ENCODE results near the gene CDIPT. TPM values are rescaled to one million over a fixed set of nuclear protein-coding genes. Genes with fewer than 3 reads are reported as not detected.
"Not testable (repeated sequence)": the region's sequence is repeated elsewhere in the genome, so short reads cannot be mapped to it uniquely, and the experiment has no call there.

CDIPT gene
- 36.9 TPM for total RNA-seq

- peak; percentile 96 for ATAC-seq
Measured at GRCh38 chr16:29862884-29863668, at the start of gene CDIPT. Gene CDIPT, minus strand, starts transcription at chr16:29863226. Its CDS starts 369 bp downstream, at chr16:29862857.

GRCh38 chr16:29912087-29912486, 49.1 kb upstream of the CDIPT start:
- no peak for ATAC-seq

- no peak for ATAC-seq
Measured at GRCh38 chr16:29911676-29912010, 48.6 kb upstream of the CDIPT start.

DNA sequence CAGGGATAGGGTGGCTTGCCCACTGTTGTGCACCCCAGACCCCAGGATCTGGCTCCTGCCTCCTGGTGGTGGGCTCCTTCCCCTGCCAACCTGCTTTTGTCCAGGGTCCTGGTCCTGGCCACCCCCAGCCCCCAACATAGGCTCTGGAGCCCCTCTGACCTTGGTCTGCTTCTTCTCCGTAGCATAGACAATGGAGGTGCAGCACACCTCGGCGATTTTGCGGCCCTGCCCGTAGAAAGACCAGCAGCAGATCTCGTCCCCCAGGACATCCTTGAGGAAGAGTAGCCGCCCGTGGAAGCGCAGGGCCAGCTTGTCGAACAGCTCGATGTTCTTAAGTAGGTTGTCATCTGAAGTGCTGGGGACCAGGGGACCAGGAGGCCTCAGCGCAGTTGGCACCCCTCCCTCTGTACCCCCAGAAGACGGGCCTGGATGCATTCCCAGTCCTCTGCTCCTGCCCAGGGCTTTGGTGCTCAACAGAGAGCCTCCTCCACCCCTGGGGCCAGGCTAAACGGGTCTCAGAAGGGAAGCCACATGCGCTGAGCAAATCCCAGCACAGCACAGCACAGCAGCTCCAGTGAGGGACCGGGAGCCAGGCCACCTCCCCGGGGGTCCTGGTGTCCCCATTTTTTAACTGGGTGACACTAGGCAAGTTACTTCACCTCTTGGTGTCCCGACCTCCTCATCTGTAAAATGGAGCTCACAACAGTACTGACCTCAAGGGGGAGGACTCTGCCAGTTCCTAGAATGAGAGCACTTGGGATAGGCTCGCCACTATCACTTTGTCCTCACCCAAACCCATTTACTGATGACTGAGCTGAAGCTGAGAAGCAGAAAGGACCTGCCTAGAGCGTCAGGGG, 48.0 kb upstream of the CDIPT start:
- peak; percentile 13 for ATAC-seq

- ATAC-seq = not testable (repeated sequence)
Measured at GRCh38 chr16:29909851-29910250, 46.8 kb upstream of the CDIPT start.

GRCh38 chr16:29909391-29909790, 46.4 kb upstream of the CDIPT start:
- no peak for ATAC-seq

DNA sequence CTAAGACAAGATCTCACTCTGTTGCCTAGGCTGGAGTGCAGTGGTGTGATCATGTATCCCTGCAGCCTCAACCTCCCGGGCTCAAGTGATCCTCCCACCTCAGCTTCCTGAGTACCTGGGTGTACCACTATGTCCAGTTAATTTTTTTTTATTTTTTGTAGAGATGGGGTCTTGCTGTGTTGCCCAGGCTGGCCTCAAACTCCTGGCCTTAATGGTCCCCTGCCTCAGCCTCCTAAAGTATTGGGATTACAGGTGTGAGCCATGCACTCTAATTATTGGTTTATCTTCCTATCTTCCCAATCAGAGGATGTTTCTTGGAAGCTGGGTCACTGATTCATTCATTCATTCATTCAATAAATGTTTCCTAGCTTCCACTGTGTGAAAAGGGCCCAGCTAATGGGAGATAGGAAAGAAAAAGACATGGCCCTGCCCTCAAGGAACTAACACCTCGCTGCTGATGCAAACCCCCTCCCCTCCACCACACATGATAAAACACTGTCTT, 45.7 kb upstream of the CDIPT start:
- ATAC-seq = no peak

- ATAC-seq = no peak
Measured at GRCh38 chr16:29907973-29908372, 44.9 kb upstream of the CDIPT start.

- ATAC-seq = no peak
Measured at GRCh38 chr16:29906520-29907244, 43.7 kb upstream of the CDIPT start.

- ATAC-seq = no peak
Measured at GRCh38 chr16:29905668-29906067, 42.6 kb upstream of the CDIPT start.

- no peak for ATAC-seq
Measured at GRCh38 chr16:29904947-29905346, 41.9 kb upstream of the CDIPT start.

DNA sequence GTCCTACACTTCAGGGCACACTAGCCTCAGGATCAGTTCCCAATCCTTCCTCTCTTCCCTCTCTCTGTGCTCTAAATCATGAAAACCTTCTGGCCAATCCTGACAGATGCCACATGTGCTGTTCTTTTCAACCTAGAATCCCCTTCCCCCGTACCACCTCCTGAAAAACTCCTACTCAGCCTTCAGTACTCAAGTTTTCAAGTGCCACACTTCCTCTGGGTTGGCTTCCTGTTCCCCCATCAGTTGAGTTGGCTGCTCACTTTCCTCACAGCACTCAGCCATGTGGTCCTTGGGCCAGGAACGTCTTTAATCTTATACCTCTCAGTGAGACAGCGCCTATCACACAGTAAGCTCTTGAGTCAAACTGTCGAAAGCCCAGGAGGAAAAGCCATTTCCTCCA, 40.6 kb upstream of the CDIPT start:
- no peak for ATAC-seq

DNA sequence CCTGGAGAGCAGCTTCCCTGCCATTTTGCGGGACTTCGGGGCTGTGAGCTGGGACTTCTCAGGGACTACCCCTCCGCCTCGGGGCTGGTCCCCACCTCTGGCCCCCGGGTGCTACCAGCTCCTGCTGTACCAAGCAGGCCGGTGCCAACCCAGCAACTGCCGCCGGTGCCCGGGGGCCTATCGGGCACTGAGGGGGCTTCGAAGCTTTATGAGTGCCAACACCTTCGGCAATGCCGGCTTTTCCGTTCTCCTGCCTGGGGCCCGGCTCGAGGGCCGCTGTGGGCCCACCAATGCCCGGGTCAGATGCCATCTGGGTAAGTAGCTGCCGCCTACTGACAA, 38.5 kb upstream of the CDIPT start:
- ATAC-seq = no peak

GRCh38 chr16:29900888-29901606, 38.0 kb upstream of the CDIPT start:
- ATAC-seq = no peak

DNA sequence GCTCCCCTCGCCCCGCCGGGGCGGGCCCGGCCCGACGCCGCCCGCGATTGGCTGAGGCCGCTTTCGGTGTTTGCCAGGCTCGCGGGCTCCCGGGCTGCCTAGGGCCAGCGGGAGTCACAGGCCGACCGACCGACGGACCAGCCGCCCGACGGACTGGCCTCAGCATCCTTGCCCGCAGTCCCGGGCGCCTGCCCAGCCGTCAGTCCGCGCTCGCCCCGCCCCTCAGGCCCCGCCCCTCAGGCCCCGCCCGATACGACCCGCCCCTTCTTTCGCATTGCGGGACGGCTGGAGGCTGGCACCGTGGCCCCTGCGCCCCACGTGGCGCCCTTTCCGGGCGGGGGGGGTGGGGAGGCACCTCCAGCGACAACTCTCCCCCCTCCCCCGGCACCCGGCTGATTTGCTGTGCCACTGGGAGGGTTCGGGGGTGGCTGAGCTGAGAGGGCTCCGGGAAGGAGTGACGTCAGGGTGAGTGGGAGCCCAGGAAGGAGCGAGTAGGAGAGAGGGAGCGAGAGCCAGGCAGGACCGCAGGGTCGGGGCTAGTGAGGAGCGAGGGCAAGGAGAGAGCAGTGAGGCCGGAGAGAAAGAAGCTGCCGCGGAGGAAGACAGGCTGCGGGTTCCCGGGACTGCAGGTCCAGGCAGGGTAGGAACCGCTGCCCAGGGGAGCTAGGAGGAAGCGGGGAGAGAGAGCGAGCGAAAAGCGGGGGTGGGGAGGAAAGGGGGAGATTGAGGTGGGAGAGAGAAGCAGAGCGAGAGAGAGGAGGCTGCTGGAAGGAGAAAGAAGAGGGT, 37.3 kb upstream of the CDIPT start, which contains the start of gene ASPHD1:
Gene ASPHD1, plus strand, starts transcription at position 387 of the 786 bp plus-strand sequence. CDS start 484 bp downstream, outside the sequence.
- peak; percentile 74 for ATAC-seq

DNA sequence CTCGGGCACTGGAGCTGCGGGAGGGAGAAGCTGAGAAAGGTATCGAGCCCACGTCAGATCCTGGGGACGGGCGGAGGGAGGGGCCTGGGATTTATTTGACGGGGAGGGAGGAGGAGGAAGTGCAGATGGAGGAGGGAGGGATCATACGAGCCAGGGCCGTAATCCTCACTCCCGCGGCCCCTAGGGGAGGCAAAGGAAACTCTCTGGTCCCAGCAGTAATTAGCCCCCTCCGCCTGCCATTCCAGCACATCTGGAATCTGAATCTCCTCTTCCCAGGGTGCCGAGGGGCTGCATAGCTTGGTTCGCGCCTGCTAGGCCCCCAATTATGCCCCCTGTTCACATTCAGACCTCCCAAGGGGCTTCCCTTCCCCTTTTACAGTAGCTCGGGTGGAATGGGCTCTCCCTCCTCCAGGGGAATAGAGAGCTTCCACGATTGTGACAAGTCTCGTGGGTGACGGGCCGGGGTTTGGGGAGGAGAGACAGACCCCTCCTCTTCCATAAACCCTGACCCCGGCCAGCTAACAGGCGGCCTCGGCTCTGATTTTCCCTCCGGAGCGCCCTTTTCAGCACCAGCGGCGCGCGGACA, 36.6 kb upstream of the CDIPT start, which contains the start of gene SEZ6L2:
Gene SEZ6L2, minus strand, starts transcription at position 35 of the 586 bp plus-strand sequence. CDS start 531 bp downstream, outside the sequence.
- ATAC-seq = peak; percentile 70

DNA sequence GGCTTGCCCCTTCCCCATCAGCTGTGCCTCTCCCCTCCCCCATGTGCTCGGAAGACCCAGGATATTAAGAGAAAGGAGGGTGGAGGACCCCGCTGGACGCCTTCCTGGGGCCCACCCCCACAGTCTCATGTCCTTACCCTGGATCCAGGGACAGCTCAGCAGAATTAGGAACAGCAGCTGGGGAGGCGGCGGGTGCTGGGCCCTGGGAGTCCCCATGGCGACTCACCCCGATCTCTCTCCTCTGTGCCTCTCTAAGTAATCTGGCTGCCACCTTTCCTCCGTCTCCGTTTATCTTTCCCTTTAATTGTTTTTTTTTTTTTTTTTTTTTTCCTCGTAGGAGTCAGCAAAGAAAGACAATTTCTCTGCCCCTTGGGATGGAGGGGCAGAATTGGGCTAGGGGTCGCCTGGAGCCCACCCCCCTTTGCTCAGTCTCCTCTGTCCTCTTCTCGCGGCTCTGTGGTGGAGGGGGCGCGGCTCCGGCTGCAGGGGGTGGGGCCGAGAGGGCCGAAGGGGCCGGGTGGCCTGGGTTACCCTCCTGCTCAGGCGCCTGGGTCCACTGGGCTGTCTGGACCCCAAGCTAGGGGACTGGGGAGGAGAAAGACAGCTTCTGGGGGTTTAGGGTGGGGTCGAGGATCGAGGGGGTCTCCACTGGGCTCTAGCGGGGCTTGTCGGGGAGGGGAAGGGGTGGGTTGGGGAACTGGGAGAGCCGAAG, 35.9 kb upstream of the CDIPT start:
- ATAC-seq = peak; percentile 27

DNA sequence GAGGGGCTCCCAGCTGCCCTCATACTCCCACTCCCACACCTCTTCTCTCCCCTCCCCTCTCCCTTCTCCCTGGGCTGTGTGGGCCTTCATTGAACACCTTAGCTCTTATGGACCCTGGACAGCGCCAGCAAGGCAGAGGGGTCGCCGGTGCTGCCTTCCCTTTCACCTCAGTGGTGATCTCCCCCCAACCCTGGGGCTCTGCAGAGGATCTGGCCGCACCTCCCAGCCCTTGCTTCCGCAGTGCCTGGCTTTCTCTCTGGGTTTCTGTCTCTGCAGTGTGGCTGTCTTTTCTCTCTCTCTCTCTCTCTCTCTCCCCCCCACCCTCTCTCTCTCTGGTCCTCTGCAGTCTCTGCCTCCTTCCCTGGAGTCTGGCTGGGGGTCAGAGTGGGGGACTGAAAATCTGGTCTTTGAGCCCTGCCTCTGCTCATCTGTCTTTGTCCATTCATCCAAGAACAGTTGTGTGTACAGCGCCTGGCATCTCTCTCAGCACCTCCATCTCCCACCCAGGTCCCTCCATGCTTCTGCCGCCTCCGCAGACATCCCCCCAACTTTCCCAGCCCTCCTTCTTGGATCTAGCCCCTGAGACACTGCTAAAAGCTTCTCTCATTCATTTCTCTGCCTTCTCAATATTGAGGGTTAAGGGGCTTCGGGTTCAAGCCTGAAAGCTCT, 35.2 kb upstream of the CDIPT start:
- ATAC-seq = no peak

- no peak for ATAC-seq
Measured at GRCh38 chr16:29897333-29897732, 34.3 kb upstream of the CDIPT start.

DNA sequence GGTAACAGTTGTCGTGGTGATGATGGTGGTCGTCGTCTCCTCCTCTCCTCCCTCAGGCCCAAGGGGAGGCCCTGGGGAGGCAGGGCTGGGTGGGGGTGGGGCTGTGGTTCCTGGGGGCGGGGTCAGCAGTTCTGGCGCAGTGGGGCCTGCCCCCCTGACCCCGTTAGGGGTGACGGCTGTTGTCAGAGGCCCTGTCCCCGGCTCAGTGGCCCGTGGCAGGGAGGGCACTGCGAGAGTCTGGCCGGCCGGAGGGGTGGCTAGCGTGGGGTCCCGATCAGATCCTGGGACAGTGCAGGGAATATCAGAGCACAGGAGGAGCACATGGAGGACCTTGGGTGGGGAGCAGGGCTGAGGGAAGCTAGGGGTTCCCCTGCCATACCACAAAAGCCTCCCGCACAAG, 33.8 kb upstream of the CDIPT start:
- no peak for ATAC-seq

All from esophagus mucosa (tissue), 1 donor.